Upper lobe of left lung (tissue), 6 donors: ENCODE results near the gene FGFRL1. TPM values are rescaled to one million over a fixed set of nuclear protein-coding genes. Genes with fewer than 3 reads are reported as not detected.
A peak's percentile ranks its signal among the peaks of the same experiment; 100 is the strongest.

Source experiments
- ATAC-seq, 2 donors: fragments of 200-7000 bp; cut with Tn5 transposase; one replicate each; pipeline ENCODE4 v1.9.1; 2022; ENCODE audit warnings: mild to moderate bottlenecking in 2 of 2, moderate library complexity in 2 of 2; ENCODE audit not compliant: low FRiP score in 2 of 2
- DNase-seq, 2 donors: peaks; one replicate each; pipeline ENCODE4 v3.0.0-alpha.2; 2019 to 2020
- H3K27ac ChIP-seq, 4 donors: fragments of 200-600 bp; sonication (generic); one replicate each; pipeline ENCODE4 v1.5.1; 2016 to 2019
- H3K27me3 ChIP-seq, 4 donors: fragments of 200-600 bp; sonication (generic); one replicate each; pipeline ENCODE4 v1.5.1; 2017 to 2019
- H3K36me3 ChIP-seq, 4 donors: fragments of 200-600 bp; sonication (generic); one replicate each; pipeline ENCODE4 v1.5.1; 2016 to 2019
- H3K4me1 ChIP-seq, 4 donors: fragments of 200-600 bp; sonication (generic); one replicate each; pipeline ENCODE4 v1.5.1; 2018 to 2019
- H3K4me3 ChIP-seq, 4 donors: fragments of 200-600 bp; sonication (generic); one replicate each; pipeline ENCODE4 v1.5.1; 2017 to 2019; ENCODE audit warnings: mild to moderate bottlenecking in 2 of 4, moderate library complexity in 1 of 4
- H3K9me3 ChIP-seq, 4 donors: fragments of 200-600 bp; sonication (generic); one replicate each; pipeline ENCODE4 v1.5.1; 2018 to 2019
- EP300 ChIP-seq, 4 donors: sonication (generic); formaldehyde crosslinking; IDR thresholded peaks; one replicate each; pipeline ENCODE4 v1.5.1; 2017; ENCODE audit warnings: antibody characterized with exemption in 4 of 4, control low read depth in 2 of 4
- POLR2A ChIP-seq, 4 donors: fragments of 450-650 bp; IDR thresholded peaks; one replicate each; pipeline ENCODE4 v1.5.1; 2016 to 2017; ENCODE audit warnings: antibody characterized with exemption in 4 of 4, mild to moderate bottlenecking in 2 of 4
- POLR2AphosphoS5 ChIP-seq, 2 donors: sonication (generic); formaldehyde crosslinking; IDR thresholded peaks; one replicate each; pipeline ENCODE4 v1.5.1; 2017; ENCODE audit warnings: antibody characterized with exemption in 2 of 2
- WGBS, 2 donors: methylation state at CpG; one replicate each; pipeline ENCODE4 v1.1.5; 2017 to 2018; 5-methylcytosine and 5-hydroxymethylcytosine counted together
- total RNA-seq, 6 donors: library from RNA; depleted of rRNA in 4 of 6; stranded (reverse); fragments of >200 nt in 4 of 6; gene quantifications; one replicate each; pipeline versions ENCODE4 v1.1.0 to v1.2.1, GENCODE V29; 2016 to 2021
- TF ChIP-seq, protein P1 (sequence below), 6 experiments: fragments of 450-650 bp in 4 of 6; fragments of 200-600 bp in 2 of 6; sonication (generic) in 2 of 6; IDR thresholded peaks; one replicate each; pipeline ENCODE4 v1.5.1; 2016 to 2019; ENCODE audit warnings: antibody characterized with exemption in 6 of 6
- donor health status: DM: no; HTN: no; CAD: no; lungs with moderate emphysema.
- donor health status: DM: no; HTN: yes; CAD: no; lungs with severe emphysema.

FGFRL1 gene
- total RNA-seq, 6 donors from 2014 or later: 21.0 to 32.4 (median 25.6) TPM

DNA sequence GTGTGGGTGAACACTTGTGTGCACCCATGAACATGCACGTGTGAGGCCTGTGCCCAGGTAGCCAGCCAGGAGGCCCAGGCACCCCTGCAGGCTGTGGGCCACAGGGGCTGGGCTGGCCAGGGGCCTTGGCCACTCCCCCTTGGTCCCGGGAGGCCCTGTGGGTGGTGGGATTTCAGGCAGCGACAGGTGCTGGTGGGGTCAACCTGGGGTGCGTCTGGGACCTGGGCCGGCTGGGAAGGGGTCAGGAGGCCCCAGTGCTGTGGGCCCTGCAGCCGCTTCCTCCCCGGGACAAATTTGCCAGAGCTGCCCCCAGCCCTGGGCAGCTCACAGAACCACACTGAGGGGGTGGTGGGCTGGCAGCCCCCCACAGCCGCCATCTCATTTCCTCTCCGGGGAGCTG lies 7.9 kb downstream of the FGFRL1 start:
- H3K36me3 ChIP-seq: peaks cover 0 to 2% (median under 1%) of the 10 kb centered on the region in 4 donors
- WGBS, 2 donors: 53 to 64% methylated on average over 3 to 8 of the region's 9 CpGs
- no peak overlapping the region for H3K4me3 ChIP-seq
- H3K27me3 ChIP-seq: no peaks in the 10 kb centered on the region
- ATAC-seq (no peak), DNase-seq (peak in 1 of 2 donors; percentile 68)
- no peak overlapping the region for H3K27ac ChIP-seq
- TF ChIP-seq POLR2AphosphoS5 (IDR thresholded peaks at IDR 0.05): no peak
- TF ChIP-seq, protein P1, sequence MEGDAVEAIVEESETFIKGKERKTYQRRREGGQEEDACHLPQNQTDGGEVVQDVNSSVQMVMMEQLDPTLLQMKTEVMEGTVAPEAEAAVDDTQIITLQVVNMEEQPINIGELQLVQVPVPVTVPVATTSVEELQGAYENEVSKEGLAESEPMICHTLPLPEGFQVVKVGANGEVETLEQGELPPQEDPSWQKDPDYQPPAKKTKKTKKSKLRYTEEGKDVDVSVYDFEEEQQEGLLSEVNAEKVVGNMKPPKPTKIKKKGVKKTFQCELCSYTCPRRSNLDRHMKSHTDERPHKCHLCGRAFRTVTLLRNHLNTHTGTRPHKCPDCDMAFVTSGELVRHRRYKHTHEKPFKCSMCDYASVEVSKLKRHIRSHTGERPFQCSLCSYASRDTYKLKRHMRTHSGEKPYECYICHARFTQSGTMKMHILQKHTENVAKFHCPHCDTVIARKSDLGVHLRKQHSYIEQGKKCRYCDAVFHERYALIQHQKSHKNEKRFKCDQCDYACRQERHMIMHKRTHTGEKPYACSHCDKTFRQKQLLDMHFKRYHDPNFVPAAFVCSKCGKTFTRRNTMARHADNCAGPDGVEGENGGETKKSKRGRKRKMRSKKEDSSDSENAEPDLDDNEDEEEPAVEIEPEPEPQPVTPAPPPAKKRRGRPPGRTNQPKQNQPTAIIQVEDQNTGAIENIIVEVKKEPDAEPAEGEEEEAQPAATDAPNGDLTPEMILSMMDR (IDR thresholded peaks at IDR 0.05): no peak
- TF ChIP-seq POLR2A (IDR thresholded peaks at IDR 0.05): no peak
- TF ChIP-seq EP300 (IDR thresholded peaks at IDR 0.05): no peak
- H3K4me1 ChIP-seq: no peaks in the 10 kb centered on the region
- no peaks in the 10 kb centered on the region for H3K9me3 ChIP-seq

DNA sequence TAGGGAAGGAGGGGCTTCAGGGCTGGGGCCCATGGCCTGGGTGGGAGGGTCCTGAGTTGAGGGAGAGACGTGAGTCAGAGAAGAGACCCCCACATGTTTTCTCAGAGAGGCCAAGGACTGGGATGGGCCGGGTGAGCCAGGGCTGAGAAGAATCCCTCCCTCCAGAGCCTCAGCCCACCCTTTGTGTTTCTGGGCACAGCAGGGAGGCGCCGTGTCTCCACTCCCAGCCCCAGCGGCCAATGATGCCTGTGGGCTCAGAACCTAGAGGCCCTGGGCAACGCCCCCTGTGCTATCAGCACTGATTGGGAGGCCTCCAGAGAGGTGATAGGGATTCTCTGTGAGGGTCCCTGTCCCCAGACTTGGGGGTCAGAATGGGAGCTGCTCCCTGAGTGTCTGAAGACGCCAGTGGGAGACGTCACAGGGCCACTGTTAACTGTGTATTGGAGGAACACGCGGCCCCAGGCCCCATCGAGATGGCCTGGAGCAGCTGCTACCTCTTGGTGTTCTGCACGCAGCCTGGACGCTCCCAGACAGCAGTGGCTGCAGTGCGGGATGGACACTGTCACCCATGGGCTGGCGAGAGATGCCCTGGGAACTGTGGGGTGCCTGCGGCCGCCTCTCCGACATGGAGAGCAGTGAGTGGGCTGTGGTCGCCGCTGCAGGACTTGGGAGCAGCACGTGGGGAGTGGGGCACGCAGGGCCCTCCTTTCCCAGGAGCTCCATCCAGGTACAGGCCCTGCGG lies 8.5 kb downstream of the FGFRL1 start:
- WGBS, 2 donors: 77 to 90% methylated on average over 3 to 21 of the region's 23 CpGs
- TF ChIP-seq EP300 (IDR thresholded peaks at IDR 0.05): no peak
- TF ChIP-seq, protein P1 (IDR thresholded peaks at IDR 0.05): no peak
- no peak for TF ChIP-seq POLR2A (IDR thresholded peaks at IDR 0.05)
- TF ChIP-seq POLR2AphosphoS5 (IDR thresholded peaks at IDR 0.05): no peak

DNA sequence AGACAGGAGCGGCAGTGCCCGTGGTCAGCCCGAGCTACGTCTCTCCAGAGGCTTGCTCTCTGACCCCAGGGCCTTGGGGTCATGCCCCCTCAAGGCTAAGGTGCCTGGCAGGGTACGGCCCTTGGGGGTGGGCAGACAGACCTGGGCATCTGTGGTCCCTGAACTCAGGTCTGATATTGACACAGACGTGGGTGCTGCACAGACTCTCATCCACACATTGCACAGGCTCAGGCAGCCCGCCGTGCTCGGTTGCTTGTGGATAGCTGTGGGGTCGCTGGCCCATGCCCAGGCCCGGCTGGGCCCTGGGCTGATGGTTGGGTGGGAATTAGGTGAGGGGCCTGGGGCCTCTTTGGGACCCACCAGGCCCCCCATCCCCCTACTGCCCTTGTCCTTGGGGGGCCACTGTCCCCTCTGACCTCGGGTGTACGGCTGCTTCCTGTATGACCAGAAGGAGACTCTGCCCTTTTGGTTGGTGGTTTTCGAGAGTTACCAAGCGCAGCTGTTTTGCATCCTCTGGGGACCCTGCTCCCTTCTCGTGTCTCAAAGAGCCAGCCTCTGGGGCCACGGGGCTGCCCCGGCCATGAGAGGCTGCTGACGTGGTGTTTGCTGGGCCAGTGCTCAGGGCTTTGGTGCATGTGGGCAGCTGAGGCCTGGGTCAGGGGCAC lies 10.1 kb downstream of the FGFRL1 start:
- TF ChIP-seq POLR2AphosphoS5 (IDR thresholded peaks at IDR 0.05) (no peak), POLR2A (IDR thresholded peaks at IDR 0.05) (no peak), EP300 (IDR thresholded peaks at IDR 0.05) (no peak)
- TF ChIP-seq, protein P1 (IDR thresholded peaks at IDR 0.05): no peak
- H3K9me3 ChIP-seq: no peaks in the 10 kb centered on the region
- no peak overlapping the region for H3K27ac ChIP-seq
- no peaks in the 10 kb centered on the region for H3K4me1 ChIP-seq
- peaks cover 0 to 21% (median 5%) of the 10 kb centered on the region in 4 donors for H3K36me3 ChIP-seq
- ATAC-seq (no peak), DNase-seq (peak in 1 of 2 donors; percentile 75)
- H3K4me3 ChIP-seq: no peak overlapping the region
- H3K27me3 ChIP-seq: no peaks in the 10 kb centered on the region
- WGBS, 2 donors: 91 to 92% methylated on average over 8 to 14 of the region's 19 CpGs

More for the DNA sequence above, 8.5 kb downstream of the FGFRL1 start:
- peaks cover 0 to 8% (median 3%) of the 10 kb centered on the region in 4 donors for H3K36me3 ChIP-seq
- no peak overlapping the region for H3K4me3 ChIP-seq
- H3K27ac ChIP-seq: no peak overlapping the region
- peak in 1 of 2 donors; percentile 59 for DNase-seq
- H3K27me3 ChIP-seq: no peaks in the 10 kb centered on the region
- H3K4me1 ChIP-seq: no peaks in the 10 kb centered on the region
- no peak for ATAC-seq
- H3K9me3 ChIP-seq: no peaks in the 10 kb centered on the region

DNA sequence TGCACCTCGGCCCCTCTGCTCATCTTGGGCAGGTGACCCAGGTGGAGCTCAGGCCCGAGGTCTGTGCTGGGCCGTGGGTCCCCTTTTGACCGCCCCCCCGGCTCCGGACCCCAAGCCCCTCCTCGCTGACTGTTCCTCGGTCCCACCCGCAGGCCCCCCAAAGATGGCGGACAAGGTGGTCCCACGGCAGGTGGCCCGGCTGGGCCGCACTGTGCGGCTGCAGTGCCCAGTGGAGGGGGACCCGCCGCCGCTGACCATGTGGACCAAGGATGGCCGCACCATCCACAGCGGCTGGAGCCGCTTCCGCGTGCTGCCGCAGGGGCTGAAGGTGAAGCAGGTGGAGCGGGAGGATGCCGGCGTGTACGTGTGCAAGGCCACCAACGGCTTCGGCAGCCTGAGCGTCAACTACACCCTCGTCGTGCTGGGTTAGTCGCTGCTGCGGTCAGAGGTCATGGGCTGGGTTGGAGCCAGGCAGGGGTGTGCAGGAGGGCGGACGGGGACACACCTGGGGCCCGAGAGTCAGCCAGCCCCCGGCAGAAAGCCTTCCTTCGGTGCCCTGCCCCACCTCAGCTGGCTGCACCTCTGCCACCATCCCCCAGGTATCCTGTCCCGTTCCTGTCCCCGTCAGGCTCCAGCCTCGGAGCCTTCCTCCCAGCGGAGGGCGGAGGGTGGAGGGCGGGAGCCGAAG lies 10.8 kb downstream of the FGFRL1 start:
- DNase-seq (peak in 1 of 2 donors; percentile 83), ATAC-seq (no peak)
- no peaks in the 10 kb centered on the region for H3K27me3 ChIP-seq
- TF ChIP-seq, protein P1 (IDR thresholded peaks at IDR 0.05): no peak
- H3K4me1 ChIP-seq: no peaks in the 10 kb centered on the region
- H3K36me3 ChIP-seq: peaks cover 0 to 21% (median 5%) of the 10 kb centered on the region in 4 donors
- H3K27ac ChIP-seq: no peak overlapping the region
- H3K9me3 ChIP-seq: no peaks in the 10 kb centered on the region
- no peak overlapping the region for H3K4me3 ChIP-seq
- 94 to 96% methylated on average over 20 to 40 of the region's 46 CpGs for WGBS, 2 donors
